K562 (cell line): ENCODE results near the gene RAI14. TPM values are rescaled to one million over a fixed set of nuclear protein-coding genes. Genes with fewer than 3 reads are reported as not detected.

ENCODE experiments used
- ATAC-seq: fragments of 200-7000 bp; cut with Tn5 transposase; 3 replicates; pipeline ENCODE4 v1.9.1; 2020; ENCODE audit warnings: moderate library complexity
- BruUV-seq: library from RNA; stranded (reverse); fragments of 400-500 nt; replicated peaks from 2 replicates; lab custom pipeline; 2021; lab: Mats Ljungman, UMichigan
- CTCF ChIA-PET: fragments of 300-600 bp; formaldehyde crosslinking; extraction: SDS; loops from one replicate; lab custom pipeline; 2021; ENCODE audit warnings: low intra/inter-chr PET ratio; lab: Yijun Ruan, JAX
- POLR2A ChIA-PET: fragments of 300-600, 350-650 bp; sonication (Branson Sonifier 250); formaldehyde crosslinking; extraction: SDS; loops from one replicate; lab custom pipeline; 2021; ENCODE audit warnings: antibody characterized with exemption, inconsistent platforms; lab: Yijun Ruan, JAX
- DNase-seq, 4 experiments: peaks; one replicate each; pipeline versions ENCODE4 v3.0.0 to v3.0.0-alpha.2; 2011 to 2018; ENCODE audit warnings: low spot score in 3 of 4, mixed read lengths in 3 of 4; ENCODE audit errors: extremely low read depth in 1 of 4
- FAIRE-seq: peaks from 2 replicates; lab custom pipeline; 2011; peaks lifted over from hg19 to GRCh38; lab: Jason Lieb, UNC
- H2AFZ ChIP-seq: 2 replicates; pipeline ENCODE4 v1.6.0; 2011; ENCODE audit warnings: low read depth, low read length, control low read depth, inconsistent platforms
- H3K27ac ChIP-seq: fragments of 200-600 bp; 3 replicates; pipeline ENCODE4 v1.8.0; 2011; ENCODE audit warnings: low read depth, mild to moderate bottlenecking, control low read depth, inconsistent platforms, low read length, moderate library complexity, mixed read lengths; ENCODE audit errors: extremely low read depth
- H3K27me3 ChIP-seq, 2 experiments: fragments of 300-600 bp in 1 of 2; 2 replicates in 1 of 2; 3 replicates in 1 of 2; pipeline versions ENCODE4 v1.6.0 to v1.8.0; 2011; ENCODE audit warnings: inconsistent platforms in 2 of 2, low read length in 2 of 2, mild to moderate bottlenecking in 1 of 2, mixed read lengths in 1 of 2, moderate library complexity in 1 of 2; ENCODE audit not compliant: control insufficient read depth in 2 of 2, insufficient read depth in 2 of 2
- H3K36me3 ChIP-seq: fragments of 300-600 bp; 3 replicates; pipeline ENCODE4 v1.8.0; 2011; ENCODE audit warnings: mild to moderate bottlenecking, low read length, inconsistent platforms; ENCODE audit not compliant: control insufficient read depth, insufficient read depth
- H3K4me1 ChIP-seq, 2 experiments: fragments of 200-600 bp in 1 of 2; replicated peaks in 1 of 2; 2 replicates in 1 of 2; 3 replicates in 1 of 2; pipeline versions ENCODE4 v1.5.1 to v1.8.0; 2011; ENCODE audit warnings: inconsistent platforms in 2 of 2, low read length in 2 of 2, mild to moderate bottlenecking in 1 of 2, mixed read lengths in 1 of 2, moderate library complexity in 1 of 2; ENCODE audit not compliant: control insufficient read depth in 2 of 2, insufficient read depth in 2 of 2
- H3K4me2 ChIP-seq: 2 replicates; pipeline ENCODE4 v1.6.1; 2011; ENCODE audit warnings: low read length, control low read depth, inconsistent platforms, mixed read lengths; ENCODE audit not compliant: insufficient read depth
- H3K4me3 ChIP-seq: fragments of 200-600 bp; sonication (generic), shearing (Covaris generic); 2 replicates; pipeline ENCODE4 v1.5.1; 2016; ENCODE audit warnings: control low read depth, inconsistent platforms
- H3K79me2 ChIP-seq: fragments of 200-600 bp; 3 replicates; pipeline ENCODE4 v1.8.0; 2011; ENCODE audit warnings: low read length, inconsistent platforms; ENCODE audit not compliant: control insufficient read depth, insufficient read depth
- H3K9ac ChIP-seq, 2 experiments: 2 replicates each; pipeline versions ENCODE4 v1.6.0 to v1.6.1; 2011; ENCODE audit warnings: low read depth in 2 of 2, low read length in 2 of 2, control low read depth in 1 of 2, inconsistent platforms in 1 of 2, mild to moderate bottlenecking in 1 of 2, mixed read lengths in 1 of 2; ENCODE audit not compliant: insufficient read depth in 1 of 2
- H3K9me1 ChIP-seq: one replicate; pipeline ENCODE4 v1.6.0; 2011; ENCODE audit warnings: inconsistent platforms, mild to moderate bottlenecking, low read length, moderate library complexity; ENCODE audit not compliant: control insufficient read depth, insufficient read depth
- H3K9me3 ChIP-seq: replicated peaks from 2 replicates; pipeline ENCODE4 v1.5.1; 2011; ENCODE audit warnings: low read depth, low read length, inconsistent platforms; ENCODE audit not compliant: control insufficient read depth, insufficient read depth
- H4K20me1 ChIP-seq: replicated peaks from 2 replicates; pipeline ENCODE4 v1.6.1; 2011; ENCODE audit warnings: low read length, inconsistent platforms, mixed read lengths; ENCODE audit not compliant: control insufficient read depth, insufficient read depth
- BCOR ChIP-seq: fragments of 450-650 bp; IDR thresholded peaks from 2 replicates; pipeline ENCODE4 v1.6.1; 2016
- RBM25 ChIP-seq: fragments of 200-400 bp; formaldehyde crosslinking; IDR thresholded peaks from 2 replicates; pipeline ENCODE4 v1.6.1; 2018; ENCODE audit warnings: low read length, low read depth, moderate library complexity; ENCODE audit not compliant: severe bottlenecking
- WGBS: fragments of 100-300 bp; shearing (Covaris generic); methylation state at CpG from one replicate; pipeline ENCODE4 v1.1.6; 2016; ENCODE audit warnings: low coverage, mixed read lengths; ENCODE audit not compliant: insufficient coverage; ENCODE audit errors: missing lambda C conversion rate; 5-methylcytosine and 5-hydroxymethylcytosine counted together
- in situ Hi-C: fragments of 300-500 bp; cut with MboI; formaldehyde crosslinking; loops from 4 replicates; pipeline ENCODE4 v1.15.0; 2018; ENCODE audit warnings: inconsistent platforms, mixed read lengths
- intact Hi-C: fragments of 100-400 bp; cut with micrococcal nuclease; formaldehyde crosslinking; loops from 2 replicates; pipeline ENCODE4 v1.14.2; 2022
- polyA plus RNA-seq, 8 experiments: library from polyadenylated mRNA; depleted of rRNA in 4 of 8; stranded (reverse) in 5 of 8; unstranded in 3 of 8; fragments of >200 nt; fragmentation: Nextera tagmentation in 2 of 8; fragmentation: Illumina TruSeq in 1 of 8; extraction: Ambion mirVana in 2 of 8; extraction: Trizol in 1 of 8; gene quantifications; 2 replicates each; pipeline versions ENCODE4 v1.2.1 to v1.2.3, GENCODE V29; 2011 to 2014; ENCODE audit warnings: inconsistent platforms in 1 of 8, missing spikeins in 1 of 8
- total RNA-seq, 7 experiments: library from RNA; depleted of rRNA in 6 of 7; stranded (reverse); fragments of >200 nt in 6 of 7; fragmentation: Illumina TruSeq in 2 of 7; extraction: Trizol in 2 of 7; gene quantifications; 2 replicates each; pipeline versions ENCODE4 v1.2.1 to v1.2.3, GENCODE V29; 2011 to 2021; ENCODE audit warnings: low replicate concordance in 1 of 7
- TF ChIP-seq, protein P1 (sequence below): fragments of 450-650 bp; IDR thresholded peaks from 2 replicates; pipeline ENCODE4 v1.6.1; 2018; ENCODE audit not compliant: partially characterized antibody

RAI14 gene
- total and polyA plus RNA-seq, 9 of the 15 experiments (the other 6 are each of a cell fraction or from before 2014, with no cell fraction given): 11.3 to 82.5 (median 34.8) TPM

GRCh38 chr5:34628373-34628772 lies 27.8 kb upstream of the RAI14 start:
- Histone ChIP-seq H3K27ac (no peak overlapping the region), H3K79me2 (no peaks in the 10 kb centered on the region), H3K4me2 (no peak overlapping the region), H3K9me1 (no peaks in the 10 kb centered on the region), H3K27me3 (no peaks in the 10 kb centered on the region), H3K4me1 (no peaks in the 10 kb centered on the region; a peak in 1 of 5 replicates), H3K9me3 (0 out of 2 replicates have a peak, but pooled peaks cover 2% of the 10 kb centered on the region), H3K36me3 (no peaks in the 10 kb centered on the region), H2AFZ (no peak overlapping the region), H4K20me1 (no peaks in the 10 kb centered on the region), H3K9ac (no peak overlapping the region), H3K4me3 (no peak overlapping the region)
- POLR2A ChIA-PET: interaction anchor here (1.0 to 1.4 kb wide), 2 partner anchors 18 kb away, joined by 3 read pairs; no protein-coding TSS in a partner anchor
- FAIRE-seq: no peak
- in situ Hi-C loops (no loop called here), intact Hi-C loops (no loop called here)
- no peak for ATAC-seq
- 6% methylated on average over 3 of the region's 3 CpGs for WGBS
- TF ChIP-seq BCOR (peak; percentile 20; the same call in 1 of the 2 replicates), RBM25 (peak; percentile 60)
- TF ChIP-seq, protein P1, sequence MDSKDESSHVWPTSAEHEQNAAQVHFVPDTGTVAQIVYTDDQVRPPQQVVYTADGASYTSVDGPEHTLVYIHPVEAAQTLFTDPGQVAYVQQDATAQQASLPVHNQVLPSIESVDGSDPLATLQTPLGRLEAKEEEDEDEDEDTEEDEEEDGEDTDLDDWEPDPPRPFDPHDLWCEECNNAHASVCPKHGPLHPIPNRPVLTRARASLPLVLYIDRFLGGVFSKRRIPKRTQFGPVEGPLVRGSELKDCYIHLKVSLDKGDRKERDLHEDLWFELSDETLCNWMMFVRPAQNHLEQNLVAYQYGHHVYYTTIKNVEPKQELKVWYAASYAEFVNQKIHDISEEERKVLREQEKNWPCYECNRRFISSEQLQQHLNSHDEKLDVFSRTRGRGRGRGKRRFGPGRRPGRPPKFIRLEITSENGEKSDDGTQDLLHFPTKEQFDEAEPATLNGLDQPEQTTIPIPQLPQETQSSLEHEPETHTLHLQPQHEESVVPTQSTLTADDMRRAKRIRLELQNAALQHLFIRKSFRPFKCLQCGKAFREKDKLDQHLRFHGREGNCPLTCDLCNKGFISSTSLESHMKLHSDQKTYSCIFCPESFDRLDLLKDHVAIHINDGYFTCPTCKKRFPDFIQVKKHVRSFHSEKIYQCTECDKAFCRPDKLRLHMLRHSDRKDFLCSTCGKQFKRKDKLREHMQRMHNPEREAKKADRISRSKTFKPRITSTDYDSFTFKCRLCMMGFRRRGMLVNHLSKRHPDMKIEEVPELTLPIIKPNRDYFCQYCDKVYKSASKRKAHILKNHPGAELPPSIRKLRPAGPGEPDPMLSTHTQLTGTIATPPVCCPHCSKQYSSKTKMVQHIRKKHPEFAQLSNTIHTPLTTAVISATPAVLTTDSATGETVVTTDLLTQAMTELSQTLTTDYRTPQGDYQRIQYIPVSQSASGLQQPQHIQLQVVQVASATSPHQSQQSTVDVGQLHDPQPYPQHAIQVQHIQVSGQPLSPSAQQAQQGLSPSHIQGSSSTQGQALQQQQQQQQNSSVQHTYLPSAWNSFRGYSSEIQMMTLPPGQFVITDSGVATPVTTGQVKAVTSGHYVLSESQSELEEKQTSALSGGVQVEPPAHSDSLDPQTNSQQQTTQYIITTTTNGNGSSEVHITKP: no peak
- DNase-seq: no peak
- CTCF ChIA-PET: no interaction called here
- BruUV-seq: no TSS peak
